ENCODE results near the gene SCAF11. TPM values are rescaled to one million over a fixed set of nuclear protein-coding genes. Genes with fewer than 3 reads are reported as not detected.
A peak's percentile ranks its signal among the peaks of the same experiment; 100 is the strongest.

The SCAF11 gene
- polyA plus RNA-seq, 1 donor from 2014 or later: 123 TPM

- peak overlapping the region; percentile 95 to 99 (median 98) for H3K4me3 Mint-ChIP-seq
- no peaks in the 10 kb centered on the region for H3K27me3 Mint-ChIP-seq
- H3K27ac Mint-ChIP-seq: peak overlapping the region; percentile 98 to 100 (median 98)
- peaks cover 36 to 49% (median 40%) of the 10 kb centered on the region in 3 donors for H3K4me1 Mint-ChIP-seq
- no peaks in the 10 kb centered on the region for H3K36me3 Mint-ChIP-seq
- no peaks in the 10 kb centered on the region for H3K9me3 Mint-ChIP-seq
Measured at GRCh38 chr12:45989721-45990467, 480 bp downstream of the SCAF11 start.

GRCh38 chr12:45989287-45989686, 1.1 kb downstream of the SCAF11 start:
- H3K27me3 Mint-ChIP-seq: no peaks in the 10 kb centered on the region
- H3K36me3 Mint-ChIP-seq: peaks cover 3% of the 10 kb centered on the region
- no peaks in the 10 kb centered on the region for H3K9me3 Mint-ChIP-seq
- H3K27ac Mint-ChIP-seq: peak overlapping the region; percentile 98 to 100 (median 98)
- peaks cover 40 to 55% (median 45%) of the 10 kb centered on the region in 3 donors for H3K4me1 Mint-ChIP-seq
- H3K4me3 Mint-ChIP-seq: peak overlapping the region; percentile 95 to 99 (median 98)

- H3K9me3 Mint-ChIP-seq: no peaks in the 10 kb centered on the region
- H3K4me3 Mint-ChIP-seq: peak overlapping the region in 3 of 4 donors; percentile 77 to 98 (median 84)
- H3K27ac Mint-ChIP-seq: peak overlapping the region; percentile 51 to 100 (median 98)
- H3K36me3 Mint-ChIP-seq: peaks cover 3% of the 10 kb centered on the region
- H3K27me3 Mint-ChIP-seq: no peaks in the 10 kb centered on the region
- H3K4me1 Mint-ChIP-seq: peaks cover 49 to 63% (median 53%) of the 10 kb centered on the region in 3 donors
Measured at GRCh38 chr12:45988264-45988663, 2.1 kb downstream of the SCAF11 start.

DNA sequence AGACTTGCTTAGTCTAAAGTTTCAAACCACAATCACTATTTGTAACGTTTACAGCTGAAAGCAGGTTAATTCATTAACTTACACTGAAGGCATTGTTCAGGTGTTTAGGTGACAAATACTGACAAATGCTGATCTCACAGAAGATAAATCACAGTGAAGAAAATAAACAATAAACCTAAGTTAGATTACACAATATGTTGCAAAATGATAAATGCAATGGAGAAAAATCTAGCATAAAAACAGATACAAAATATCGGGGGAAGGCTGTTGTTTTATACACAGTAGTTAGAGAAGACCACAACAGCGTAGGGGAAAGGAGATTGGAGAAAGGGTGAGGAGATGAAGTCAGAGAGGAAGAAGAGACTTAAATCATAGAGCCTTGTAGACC, 3.0 kb downstream of the SCAF11 start:
- H3K36me3 Mint-ChIP-seq: peaks cover 3% of the 10 kb centered on the region
- H3K9me3 Mint-ChIP-seq: no peaks in the 10 kb centered on the region
- H3K4me1 Mint-ChIP-seq: peaks cover 56 to 71% (median 61%) of the 10 kb centered on the region in 3 donors
- H3K27ac Mint-ChIP-seq: peak overlapping the region; percentile 94 to 98 (median 95)
- H3K4me3 Mint-ChIP-seq: peak overlapping the region; percentile 72 to 98 (median 80)
- H3K27me3 Mint-ChIP-seq: no peaks in the 10 kb centered on the region

DNA sequence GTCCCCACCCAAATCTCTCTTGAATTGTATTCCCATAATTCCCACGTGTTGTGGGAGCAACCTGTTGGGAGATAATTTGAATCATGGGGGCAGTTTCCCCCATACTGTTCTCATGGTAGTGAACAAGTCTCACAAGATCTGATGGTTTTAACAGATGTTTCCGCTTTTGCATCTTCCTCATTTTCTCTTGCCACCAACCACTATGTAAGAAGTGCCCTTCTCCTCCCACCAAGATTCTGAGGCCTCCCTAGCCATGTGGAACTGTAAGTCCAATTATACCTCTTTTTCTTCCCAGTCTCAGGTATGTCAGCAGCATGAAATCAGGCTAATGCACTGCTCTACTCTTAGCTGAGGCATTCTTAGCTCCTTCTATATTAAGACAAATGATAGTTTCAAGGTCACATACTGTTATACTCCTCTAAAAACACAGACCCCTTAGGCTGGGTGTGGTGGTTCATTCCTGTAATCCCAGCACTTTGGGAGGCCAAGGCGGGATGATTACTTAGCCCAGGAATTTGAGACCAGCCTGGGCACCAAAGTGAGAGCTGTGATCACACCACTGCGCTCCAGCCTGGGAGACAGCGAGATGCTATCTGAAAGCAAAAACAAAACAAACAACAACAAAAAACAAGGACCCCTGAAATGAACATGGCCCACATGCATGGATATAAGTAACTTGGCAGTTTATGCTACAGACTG, 3.6 kb downstream of the SCAF11 start:
- H3K9me3 Mint-ChIP-seq: no peaks in the 10 kb centered on the region
- peak overlapping the region; percentile 72 to 98 (median 79) for H3K4me3 Mint-ChIP-seq
- H3K27ac Mint-ChIP-seq: peak overlapping the region; percentile 94 to 98 (median 95)
- no peaks in the 10 kb centered on the region for H3K27me3 Mint-ChIP-seq
- peaks cover 56 to 72% (median 64%) of the 10 kb centered on the region in 3 donors for H3K4me1 Mint-ChIP-seq
- H3K36me3 Mint-ChIP-seq: peaks cover 3% of the 10 kb centered on the region

- H3K4me1 Mint-ChIP-seq: peaks cover 86% of the 10 kb centered on the region in 3 donors
- H3K36me3 Mint-ChIP-seq: peaks cover 4% of the 10 kb centered on the region
- no peaks in the 10 kb centered on the region for H3K27me3 Mint-ChIP-seq
- no peaks in the 10 kb centered on the region for H3K9me3 Mint-ChIP-seq
- peak overlapping the region in 2 of 4 donors; percentile 7 to 29 for H3K4me3 Mint-ChIP-seq
- H3K27ac Mint-ChIP-seq: no peak overlapping the region
Measured at GRCh38 chr12:45981075-45981837, 9.1 kb downstream of the SCAF11 start.

DNA sequence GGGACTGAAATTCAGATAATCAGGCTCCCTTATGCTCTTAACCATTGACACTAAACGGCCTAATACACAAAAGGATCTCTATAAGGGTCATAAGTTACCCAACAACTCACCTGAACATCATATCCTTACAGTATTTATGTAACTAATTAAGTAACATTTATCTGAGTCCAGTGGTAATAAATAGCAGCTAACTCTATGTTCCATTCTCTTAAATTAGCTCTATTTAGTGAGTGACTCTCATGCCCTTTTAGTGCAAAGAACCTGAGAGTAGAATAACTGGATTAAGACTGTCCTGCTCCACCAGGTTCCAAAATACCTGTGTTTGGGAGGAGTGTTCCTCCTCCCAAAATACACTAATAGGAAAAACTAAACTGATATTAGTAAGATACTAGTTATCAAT, 9.8 kb downstream of the SCAF11 start:
- Mint-ChIP-seq H3K4me1 (peaks cover 84 to 86% (median 84%) of the 10 kb centered on the region in 3 donors), H3K27ac (no peak overlapping the region), H3K27me3 (no peaks in the 10 kb centered on the region), H3K9me3 (no peaks in the 10 kb centered on the region), H3K36me3 (peaks cover 4% of the 10 kb centered on the region), H3K4me3 (peak overlapping the region in 2 of 4 donors; percentile 48 to 55)

DNA sequence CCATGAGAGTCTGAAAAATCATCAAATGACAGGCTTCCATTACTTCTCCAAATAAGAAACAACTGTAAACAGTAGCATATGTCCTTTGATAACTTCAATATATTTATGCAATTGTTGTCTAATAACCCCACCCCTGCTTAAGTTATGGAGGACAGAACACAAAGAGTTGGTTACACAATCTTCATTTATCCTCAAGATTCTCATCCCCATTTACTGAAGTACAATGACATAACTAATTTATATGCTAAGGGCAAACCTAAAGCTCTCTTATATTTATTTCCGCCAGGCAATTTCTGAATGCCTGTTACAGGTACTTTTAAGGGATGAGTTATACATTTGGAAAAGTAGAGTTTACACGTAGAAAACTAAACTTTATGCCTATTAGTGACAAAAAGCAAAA, 12.3 kb downstream of the SCAF11 start:
- H3K27ac Mint-ChIP-seq: peak overlapping the region; percentile 14 to 36 (median 33)
- H3K4me1 Mint-ChIP-seq: peaks cover 79 to 84% (median 83%) of the 10 kb centered on the region in 3 donors
- H3K36me3 Mint-ChIP-seq: peaks cover 4% of the 10 kb centered on the region
- H3K27me3 Mint-ChIP-seq: no peaks in the 10 kb centered on the region
- no peaks in the 10 kb centered on the region for H3K9me3 Mint-ChIP-seq
- H3K4me3 Mint-ChIP-seq: peak overlapping the region in 2 of 4 donors; percentile 45 to 82

- Mint-ChIP-seq H3K4me1 (peaks cover 78 to 83% (median 81%) of the 10 kb centered on the region in 3 donors), H3K9me3 (no peaks in the 10 kb centered on the region), H3K36me3 (peaks cover 4% of the 10 kb centered on the region), H3K27me3 (no peaks in the 10 kb centered on the region), H3K27ac (peak overlapping the region in 1 of 3 donors; percentile 4), H3K4me3 (peak overlapping the region in 2 of 4 donors; percentile 45 to 53)
Measured at GRCh38 chr12:45977620-45978019, 12.8 kb downstream of the SCAF11 start.

GRCh38 chr12:45975506-45975905, 14.9 kb downstream of the SCAF11 start:
- H3K27me3 Mint-ChIP-seq: no peaks in the 10 kb centered on the region

DNA sequence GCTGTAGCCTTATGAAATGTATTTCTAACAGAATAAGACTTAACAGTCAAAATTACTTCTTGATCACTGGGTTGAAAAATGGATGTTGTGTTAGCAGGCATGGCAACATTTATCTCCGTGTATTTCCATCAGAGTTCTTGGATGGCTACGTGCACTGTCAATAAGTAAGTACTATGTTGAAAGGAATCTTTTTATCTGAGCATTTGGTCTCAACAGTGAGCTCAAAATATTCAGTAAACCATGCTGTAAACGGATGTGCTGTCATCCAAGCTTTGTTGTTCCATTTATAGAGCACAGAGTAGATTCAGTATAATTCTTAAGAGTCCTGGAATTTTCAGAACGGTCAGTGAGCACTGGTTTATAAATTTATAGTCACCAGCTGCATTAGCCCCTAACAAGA, 15.5 kb downstream of the SCAF11 start:
- Mint-ChIP-seq H3K4me1 (peaks cover 64 to 76% (median 74%) of the 10 kb centered on the region in 3 donors), H3K36me3 (peaks cover 6% of the 10 kb centered on the region), H3K9me3 (no peaks in the 10 kb centered on the region), H3K27me3 (no peaks in the 10 kb centered on the region), H3K4me3 (no peak overlapping the region), H3K27ac (peak overlapping the region in 1 of 3 donors; percentile 7)

More at GRCh38 chr12:45975506-45975905, 14.9 kb downstream of the SCAF11 start:
- peaks cover 4% of the 10 kb centered on the region for H3K36me3 Mint-ChIP-seq
- no peaks in the 10 kb centered on the region for H3K9me3 Mint-ChIP-seq
- H3K27ac Mint-ChIP-seq: peak overlapping the region in 1 of 3 donors; percentile 54
- peaks cover 67 to 79% (median 75%) of the 10 kb centered on the region in 3 donors for H3K4me1 Mint-ChIP-seq
- H3K4me3 Mint-ChIP-seq: no peak overlapping the region

- peak overlapping the region in 2 of 4 donors; percentile 41 to 50 for H3K4me3 Mint-ChIP-seq
- H3K4me1 Mint-ChIP-seq: peaks cover 60 to 72% (median 70%) of the 10 kb centered on the region in 3 donors
- no peaks in the 10 kb centered on the region for H3K27me3 Mint-ChIP-seq
- peaks cover 6% of the 10 kb centered on the region for H3K36me3 Mint-ChIP-seq
- no peaks in the 10 kb centered on the region for H3K9me3 Mint-ChIP-seq
- H3K27ac Mint-ChIP-seq: peak overlapping the region in 2 of 3 donors; percentile 7 to 17
Measured at GRCh38 chr12:45974171-45974719, 16.1 kb downstream of the SCAF11 start.

GRCh38 chr12:45973526-45973925, 16.8 kb downstream of the SCAF11 start:
- H3K36me3 Mint-ChIP-seq: peaks cover 6% of the 10 kb centered on the region
- H3K4me1 Mint-ChIP-seq: peaks cover 56 to 72% (median 66%) of the 10 kb centered on the region in 3 donors
- peak overlapping the region in 3 of 4 donors; percentile 2 to 73 (median 56) for H3K4me3 Mint-ChIP-seq
- no peaks in the 10 kb centered on the region for H3K27me3 Mint-ChIP-seq
- H3K9me3 Mint-ChIP-seq: no peaks in the 10 kb centered on the region
- H3K27ac Mint-ChIP-seq: peak overlapping the region; percentile 50 to 88 (median 81)

DNA sequence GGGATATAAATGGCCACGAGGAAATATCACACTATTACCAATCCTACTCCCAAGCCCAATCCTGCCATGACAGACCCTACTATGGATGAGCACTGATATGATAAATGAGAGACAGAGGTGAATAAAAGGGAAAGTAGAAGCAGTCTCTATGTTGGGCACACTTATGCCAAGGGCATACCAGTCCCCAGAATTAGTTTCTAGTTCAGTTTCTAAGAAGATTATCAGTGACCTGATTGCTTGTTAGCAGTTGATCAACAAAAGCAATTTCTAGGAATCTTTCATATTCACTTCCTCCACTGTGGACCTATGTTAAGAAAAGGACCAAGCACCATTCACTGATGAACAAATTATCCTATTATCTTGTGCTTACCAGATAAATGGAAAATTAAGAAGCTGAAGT, 20.0 kb downstream of the SCAF11 start:
- Mint-ChIP-seq H3K9me3 (no peaks in the 10 kb centered on the region), H3K36me3 (peaks cover 4% of the 10 kb centered on the region), H3K4me3 (peak overlapping the region in 1 of 4 donors; percentile 1), H3K4me1 (peaks cover 37 to 63% (median 55%) of the 10 kb centered on the region in 3 donors), H3K27me3 (no peaks in the 10 kb centered on the region), H3K27ac (peak overlapping the region in 1 of 3 donors; percentile 53)
